ENCODE measurements around the gene NIN.

DNA sequence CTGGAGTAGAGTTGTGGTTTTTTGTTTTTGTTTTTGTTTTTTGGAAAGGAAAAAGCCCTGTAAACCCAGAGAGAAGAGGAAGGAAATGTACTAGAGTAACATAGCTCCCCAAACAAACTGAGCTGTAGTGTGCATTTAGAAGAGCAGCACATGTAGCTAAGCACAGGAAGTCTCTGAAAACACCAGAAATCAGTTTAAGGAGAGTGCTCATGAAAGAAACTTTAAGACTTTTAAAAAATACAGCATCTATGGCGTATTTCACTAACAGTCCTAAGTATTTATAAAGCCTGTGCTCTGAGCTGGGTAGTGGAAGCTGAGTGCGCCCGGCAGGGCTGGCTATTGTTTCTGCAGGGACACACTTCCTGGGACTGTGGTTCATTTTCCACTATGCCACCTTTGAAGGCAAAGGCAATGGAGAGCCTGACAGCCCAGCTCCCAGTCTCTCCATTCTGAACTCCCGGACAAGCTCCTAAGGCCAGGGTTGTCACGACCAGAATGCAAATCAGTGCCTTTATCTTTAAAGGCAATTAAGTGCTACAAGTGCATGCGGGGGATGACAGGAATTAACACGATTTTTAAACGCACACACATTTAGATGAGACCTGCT lies 45.4 kb downstream of the NIN start:
- no peak for TF ChIP-seq EZH2 (IDR thresholded peaks at IDR 0.05; ENCODE audit: borderline replicate concordance, insufficient read depth, low read length, poor library complexity, severe bottlenecking)
- TF ChIP-seq, protein P1, sequence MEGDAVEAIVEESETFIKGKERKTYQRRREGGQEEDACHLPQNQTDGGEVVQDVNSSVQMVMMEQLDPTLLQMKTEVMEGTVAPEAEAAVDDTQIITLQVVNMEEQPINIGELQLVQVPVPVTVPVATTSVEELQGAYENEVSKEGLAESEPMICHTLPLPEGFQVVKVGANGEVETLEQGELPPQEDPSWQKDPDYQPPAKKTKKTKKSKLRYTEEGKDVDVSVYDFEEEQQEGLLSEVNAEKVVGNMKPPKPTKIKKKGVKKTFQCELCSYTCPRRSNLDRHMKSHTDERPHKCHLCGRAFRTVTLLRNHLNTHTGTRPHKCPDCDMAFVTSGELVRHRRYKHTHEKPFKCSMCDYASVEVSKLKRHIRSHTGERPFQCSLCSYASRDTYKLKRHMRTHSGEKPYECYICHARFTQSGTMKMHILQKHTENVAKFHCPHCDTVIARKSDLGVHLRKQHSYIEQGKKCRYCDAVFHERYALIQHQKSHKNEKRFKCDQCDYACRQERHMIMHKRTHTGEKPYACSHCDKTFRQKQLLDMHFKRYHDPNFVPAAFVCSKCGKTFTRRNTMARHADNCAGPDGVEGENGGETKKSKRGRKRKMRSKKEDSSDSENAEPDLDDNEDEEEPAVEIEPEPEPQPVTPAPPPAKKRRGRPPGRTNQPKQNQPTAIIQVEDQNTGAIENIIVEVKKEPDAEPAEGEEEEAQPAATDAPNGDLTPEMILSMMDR (IDR thresholded peaks at IDR 0.05; ENCODE audit: poor library complexity, severe bottlenecking), result no peak
- no peak for TF ChIP-seq RAD21 (conservative IDR thresholded peaks at IDR 0.05)
